Trophoblast cell (in vitro differentiated cells and primary cell): ENCODE measurements around the gene IPMK.
"Not testable (repeated sequence)": the region's sequence is repeated elsewhere in the genome, so short reads cannot be mapped to it uniquely, and the experiment has no call there.

Experiments
- DNase-seq, 2 donors: peaks; one replicate each; pipeline ENCODE4 v3.0.0-alpha.2; 2016
- H2AFZ ChIP-seq: 2 replicates; pipeline ENCODE4 v1.6.1; 2013; ENCODE audit warnings: low read length, moderate library complexity, mild to moderate bottlenecking; ENCODE audit not compliant: insufficient read depth, poor library complexity
- H2AK5ac ChIP-seq: 2 replicates; pipeline ENCODE4 v1.6.1; 2013; ENCODE audit warnings: mild to moderate bottlenecking, low read length
- H2BK120ac ChIP-seq: 2 replicates; pipeline ENCODE4 v1.6.1; 2013; ENCODE audit warnings: low read length, mild to moderate bottlenecking, moderate library complexity; ENCODE audit not compliant: insufficient read depth, poor library complexity
- H2BK12ac ChIP-seq: 2 replicates; pipeline ENCODE4 v1.6.1; 2013; ENCODE audit warnings: mild to moderate bottlenecking, low read length, moderate library complexity
- H2BK5ac ChIP-seq: 2 replicates; pipeline ENCODE4 v1.6.1; 2013; ENCODE audit warnings: low read length, low read depth, moderate library complexity, mild to moderate bottlenecking; ENCODE audit not compliant: poor library complexity
- H3K14ac ChIP-seq: 2 replicates; pipeline ENCODE4 v1.6.1; 2013; ENCODE audit warnings: mild to moderate bottlenecking, low read length
- H3K18ac ChIP-seq: 2 replicates; pipeline ENCODE4 v1.6.1; 2013; ENCODE audit warnings: mild to moderate bottlenecking, low read length
- H3K23ac ChIP-seq: 2 replicates; pipeline ENCODE4 v1.6.1; 2013; ENCODE audit warnings: low read length
- H3K27ac ChIP-seq: 2 replicates; pipeline ENCODE4 v1.5.1; 2013; ENCODE audit warnings: low read depth, mild to moderate bottlenecking, inconsistent platforms, low read length, moderate library complexity
- H3K27me3 ChIP-seq: 2 replicates; pipeline ENCODE4 v1.6.1; 2013; ENCODE audit warnings: inconsistent platforms, mild to moderate bottlenecking, low read length, moderate library complexity; ENCODE audit not compliant: insufficient read depth
- H3K36me3 ChIP-seq, 2 experiments: 1 replicate in 1 of 2; 2 replicates in 1 of 2; pipeline ENCODE4 v1.6.1; 2013; ENCODE audit warnings: low read length in 2 of 2, mild to moderate bottlenecking in 2 of 2, moderate library complexity in 1 of 2; ENCODE audit not compliant: insufficient read depth in 2 of 2, control insufficient read depth in 1 of 2
- H3K4ac ChIP-seq: 2 replicates; pipeline ENCODE4 v1.6.1; 2013; ENCODE audit warnings: low read depth, mild to moderate bottlenecking, low read length, moderate library complexity
- H3K4me1 ChIP-seq, 2 experiments: 1 replicate in 1 of 2; 2 replicates in 1 of 2; pipeline ENCODE4 v1.6.1; 2013; ENCODE audit warnings: low read length in 2 of 2, mild to moderate bottlenecking in 2 of 2, moderate library complexity in 1 of 2; ENCODE audit not compliant: insufficient read depth in 2 of 2, control insufficient read depth in 1 of 2
- H3K4me2 ChIP-seq: 2 replicates; pipeline ENCODE4 v1.6.1; 2013; ENCODE audit warnings: inconsistent platforms, mild to moderate bottlenecking, low read length, moderate library complexity
- H3K4me3 ChIP-seq: 2 replicates; pipeline ENCODE4 v1.5.1; 2013; ENCODE audit warnings: mild to moderate bottlenecking, low read depth, low read length, inconsistent platforms
- H3K79me1 ChIP-seq: one replicate; pipeline ENCODE4 v1.6.1; 2013; ENCODE audit warnings: low read length
- H3K79me2 ChIP-seq: 2 replicates; pipeline ENCODE4 v1.6.1; 2013; ENCODE audit warnings: low read length, mild to moderate bottlenecking; ENCODE audit not compliant: control insufficient read depth, insufficient read depth, poor library complexity
- H3K9ac ChIP-seq: 2 replicates; pipeline ENCODE4 v1.6.1; 2013; ENCODE audit warnings: mild to moderate bottlenecking, low read length
- H3K9me3 ChIP-seq: 2 replicates; pipeline ENCODE4 v1.6.1; 2013; ENCODE audit warnings: low read depth, mild to moderate bottlenecking, control low read depth, inconsistent platforms, low read length; ENCODE audit not compliant: insufficient read depth
- H4K12ac ChIP-seq: 2 replicates; pipeline ENCODE4 v1.6.1; 2013; ENCODE audit warnings: low read depth, mild to moderate bottlenecking, low read length, moderate library complexity
- H4K8ac ChIP-seq: 2 replicates; pipeline ENCODE4 v1.6.1; 2013; ENCODE audit warnings: low read depth, mild to moderate bottlenecking, low read length, moderate library complexity
- H4K91ac ChIP-seq: one replicate; pipeline ENCODE4 v1.6.1; 2013; ENCODE audit warnings: low read depth, mild to moderate bottlenecking, low read length, moderate library complexity
- whole genome bisulfite sequencing: extraction: QIAGEN DNeasy Blood & Tissue Kit; methylation state at CpG from one replicate; pipeline ENCODE4 v1.1.7; 2013; ENCODE audit warnings: missing lambda C conversion rate; ENCODE audit not compliant: insufficient read length, insufficient coverage; ENCODE audit errors: extremely low coverage; 5-methylcytosine and 5-hydroxymethylcytosine counted together

The IPMK gene

DNA sequence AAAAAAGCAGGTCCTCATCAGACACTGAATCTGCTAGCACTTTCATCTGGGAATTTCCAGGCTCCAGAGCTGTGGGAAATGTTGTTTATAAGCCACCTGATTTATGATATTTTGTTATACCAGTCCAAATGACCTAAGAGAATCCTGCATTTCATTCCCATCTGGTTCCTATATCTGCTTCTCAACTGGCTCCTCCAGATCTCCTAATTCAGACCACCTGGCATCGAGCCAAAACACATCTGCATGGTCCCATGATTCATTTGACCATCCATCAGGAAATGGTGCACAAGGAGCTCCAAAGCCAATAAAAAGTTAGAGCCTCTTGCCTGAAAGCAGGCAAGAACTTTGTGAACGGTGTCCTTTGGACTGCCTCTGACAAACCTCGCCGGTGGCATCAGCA is 108.9 kb downstream of the IPMK start:
- no CpG with 5 or more reads among the region's 4 CpGs for WGBS
- Histone ChIP-seq H3K23ac (no peak overlapping the region), H3K27ac (no peak overlapping the region), H3K27me3 (no peaks in the 10 kb centered on the region), H3K9ac (no peak overlapping the region), H3K18ac (no peak overlapping the region), H3K79me1 (no peaks in the 10 kb centered on the region), H2BK5ac (no peak overlapping the region), H2AFZ (no peak overlapping the region), H4K91ac (no peak overlapping the region), H3K4me3 (no peak overlapping the region), H2AK5ac (no peak overlapping the region), H3K4me1 (no peaks in the 10 kb centered on the region), H3K4me2 (no peak overlapping the region), H3K4ac (no peak overlapping the region), H3K36me3 (no peaks in the 10 kb centered on the region), H2BK12ac (no peak overlapping the region), H3K14ac (no peak overlapping the region), H3K79me2 (no peaks in the 10 kb centered on the region), H4K8ac (no peak overlapping the region), H2BK120ac (no peak overlapping the region), H4K12ac (no peak overlapping the region), H3K9me3 (no peaks in the 10 kb centered on the region)
- DNase-seq, result no peak

DNA sequence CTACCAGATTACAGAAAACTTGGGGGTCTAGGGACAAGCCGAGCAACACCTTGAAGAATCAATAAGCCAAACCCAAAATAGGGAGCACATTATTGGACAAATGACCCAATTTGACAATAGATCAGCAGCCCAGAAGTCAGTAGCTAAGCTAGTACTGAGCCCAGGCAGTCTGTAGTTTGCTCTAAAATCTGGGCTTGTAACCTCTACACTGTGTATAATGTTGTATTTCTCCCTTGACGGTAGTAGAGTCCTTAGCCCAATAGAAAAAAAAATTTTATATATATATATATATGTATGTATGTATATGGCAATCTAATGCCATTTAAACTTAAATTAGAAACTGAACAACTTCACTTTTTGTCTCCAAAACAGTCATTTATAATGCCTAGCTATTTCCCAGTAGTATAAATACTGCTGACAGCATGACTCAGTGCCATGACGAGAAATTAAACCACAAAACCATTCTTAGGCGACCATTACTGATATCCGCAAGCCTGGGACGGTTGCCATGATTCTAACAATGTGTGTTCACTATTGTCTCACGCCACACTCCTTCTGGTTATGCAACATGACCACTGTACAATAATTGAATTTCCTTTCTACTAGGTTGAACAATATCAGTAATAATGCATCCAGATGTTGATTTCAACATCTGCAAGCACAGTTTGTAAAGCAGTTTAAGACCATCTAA is 110.5 kb downstream of the IPMK start:
- H3K14ac ChIP-seq, result no peak overlapping the region
- no peak overlapping the region for H3K4me2 ChIP-seq
- no peak overlapping the region for H2BK120ac ChIP-seq
- H3K18ac ChIP-seq, result no peak overlapping the region
- no peaks in the 10 kb centered on the region for H3K4me1 ChIP-seq
- H2AFZ ChIP-seq, result no peak overlapping the region
- no peak overlapping the region for H2BK5ac ChIP-seq
- no peak overlapping the region for H3K27ac ChIP-seq
- H3K9me3 ChIP-seq, result no peaks in the 10 kb centered on the region
- H2BK12ac ChIP-seq, result no peak overlapping the region
- no peaks in the 10 kb centered on the region for H3K79me1 ChIP-seq
- H3K79me2 ChIP-seq, result no peaks in the 10 kb centered on the region
- H2AK5ac ChIP-seq, result no peak overlapping the region
- WGBS, result no CpG with 5 or more reads among the region's 7 CpGs
- H3K27me3 ChIP-seq, result no peaks in the 10 kb centered on the region
- no peaks in the 10 kb centered on the region for H3K36me3 ChIP-seq
- no peak overlapping the region for H4K8ac ChIP-seq
- H3K23ac ChIP-seq, result no peak overlapping the region
- no peak overlapping the region for H4K91ac ChIP-seq
- no peak overlapping the region for H3K9ac ChIP-seq
- H3K4me3 ChIP-seq, result no peak overlapping the region
- H3K4ac ChIP-seq, result no peak overlapping the region
- no peak for DNase-seq
- H4K12ac ChIP-seq, result no peak overlapping the region

DNA sequence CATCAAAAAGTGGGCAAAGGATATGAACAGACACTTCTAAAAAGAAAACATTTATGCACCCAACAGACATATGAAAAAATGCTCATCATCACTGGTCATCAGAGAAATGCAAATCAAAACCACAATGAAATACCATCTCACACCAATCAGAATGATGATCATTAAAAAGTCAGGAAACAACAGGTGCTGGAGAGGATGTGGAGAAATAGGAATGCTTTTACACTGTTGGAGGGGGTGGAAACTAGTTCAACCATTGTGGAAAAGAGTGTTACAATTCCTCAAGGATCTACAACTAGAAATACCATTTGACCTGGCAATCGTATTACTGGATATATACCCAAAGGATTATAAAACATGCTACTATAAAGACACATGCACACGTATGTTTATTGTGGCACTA is 111.8 kb downstream of the IPMK start:
- H3K36me3 ChIP-seq, H3K4ac ChIP-seq, H4K8ac ChIP-seq, H2BK5ac ChIP-seq, DNase-seq, H2BK120ac ChIP-seq, H4K12ac ChIP-seq, H3K18ac ChIP-seq, H3K9me3 ChIP-seq, H3K23ac ChIP-seq, H3K79me1 ChIP-seq, H3K4me1 ChIP-seq, H3K4me2 ChIP-seq, H3K27me3 ChIP-seq, H3K79me2 ChIP-seq, H2AFZ ChIP-seq, H3K9ac ChIP-seq, H3K27ac ChIP-seq, H2AK5ac ChIP-seq, H4K91ac ChIP-seq, H3K4me3 ChIP-seq, H2BK12ac ChIP-seq, H3K14ac ChIP-seq: not testable (repeated sequence)
- WGBS, result no CpG with 5 or more reads among the region's 2 CpGs

DNA sequence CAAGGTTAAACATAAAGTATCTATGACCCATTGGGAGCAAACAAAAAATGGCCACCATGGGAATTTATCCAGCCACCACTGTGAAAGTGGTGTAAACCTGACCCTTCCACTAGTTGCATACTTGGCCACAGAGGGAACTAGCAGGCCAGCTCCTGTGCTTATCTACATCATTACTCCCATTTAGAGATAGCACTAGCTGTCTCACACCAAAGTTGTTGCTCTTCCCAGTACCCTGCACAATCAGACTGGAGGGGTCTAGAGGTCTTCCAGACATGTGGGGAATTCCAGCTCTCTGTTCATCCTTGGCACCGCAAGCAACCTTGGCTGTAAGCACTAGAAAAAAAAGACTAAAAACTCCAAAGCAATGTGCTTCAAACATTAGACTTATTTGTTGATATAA is 113.9 kb downstream of the IPMK start:
- H2AFZ ChIP-seq, result no peak overlapping the region
- no CpG with 5 or more reads among the region's 1 CpG for WGBS
- H3K79me1 ChIP-seq, result no peaks in the 10 kb centered on the region
- H3K27me3 ChIP-seq, result no peaks in the 10 kb centered on the region
- H3K18ac ChIP-seq, result no peak overlapping the region
- no peaks in the 10 kb centered on the region for H3K79me2 ChIP-seq
- H4K12ac ChIP-seq, result no peak overlapping the region
- H3K4ac ChIP-seq, result no peak overlapping the region
- no peaks in the 10 kb centered on the region for H3K4me1 ChIP-seq
- no peak overlapping the region for H4K8ac ChIP-seq
- no peak overlapping the region for H3K9ac ChIP-seq
- no peak for DNase-seq
- H3K9me3 ChIP-seq, result no peaks in the 10 kb centered on the region
- no peak overlapping the region for H3K4me3 ChIP-seq
- no peak overlapping the region for H3K4me2 ChIP-seq
- no peak overlapping the region for H3K27ac ChIP-seq
- H2BK5ac ChIP-seq, result no peak overlapping the region
- no peak overlapping the region for H4K91ac ChIP-seq
- no peak overlapping the region for H3K23ac ChIP-seq
- no peak overlapping the region for H3K14ac ChIP-seq
- no peak overlapping the region for H2BK120ac ChIP-seq
- H3K36me3 ChIP-seq, result no peaks in the 10 kb centered on the region
- H2BK12ac ChIP-seq, result no peak overlapping the region
- H2AK5ac ChIP-seq, result no peak overlapping the region
